Measurements from ENCODE around the gene OLFM1. TPM values are rescaled to one million over a fixed set of nuclear protein-coding genes. Genes with fewer than 3 reads are reported as not detected.

The OLFM1 gene
- total RNA-seq, 1 experiment from 2014 or later = 0.44 TPM

GRCh38 chr9:135123126-135123772, 35.8 kb downstream of the OLFM1 start:
- no peaks in the 10 kb centered on the region for H3F3A ChIP-seq (ENCODE audit: low read length, unreplicated experiment)
- BruUV-seq (replicated peaks) = no TSS peak
- CTCF ChIA-PET = no interaction called here
- no peaks in the 10 kb centered on the region for H3K9me3 ChIP-seq (ENCODE audit: low read length)
- POLR2A ChIA-PET (ENCODE audit: unreplicated experiment) = no interaction called here
- H3K4me3 ChIP-seq (ENCODE audit: low read length) = no peak overlapping the region
- H3K9me2 ChIP-seq (replicated peaks; ENCODE audit: low read length) = no peaks in the 10 kb centered on the region
- H3K79me2 ChIP-seq (ENCODE audit: low read length) = no peaks in the 10 kb centered on the region
- no peak for ATAC-seq
- TF ChIP-seq EZH2 (IDR thresholded peaks at IDR 0.05; ENCODE audit: low read length, unreplicated experiment) (no peak), EZH2phosphoT487 (IDR thresholded peaks at IDR 0.05; ENCODE audit: borderline replicate concordance, low read length) (no peak)
- TF ChIP-seq, protein P1, sequence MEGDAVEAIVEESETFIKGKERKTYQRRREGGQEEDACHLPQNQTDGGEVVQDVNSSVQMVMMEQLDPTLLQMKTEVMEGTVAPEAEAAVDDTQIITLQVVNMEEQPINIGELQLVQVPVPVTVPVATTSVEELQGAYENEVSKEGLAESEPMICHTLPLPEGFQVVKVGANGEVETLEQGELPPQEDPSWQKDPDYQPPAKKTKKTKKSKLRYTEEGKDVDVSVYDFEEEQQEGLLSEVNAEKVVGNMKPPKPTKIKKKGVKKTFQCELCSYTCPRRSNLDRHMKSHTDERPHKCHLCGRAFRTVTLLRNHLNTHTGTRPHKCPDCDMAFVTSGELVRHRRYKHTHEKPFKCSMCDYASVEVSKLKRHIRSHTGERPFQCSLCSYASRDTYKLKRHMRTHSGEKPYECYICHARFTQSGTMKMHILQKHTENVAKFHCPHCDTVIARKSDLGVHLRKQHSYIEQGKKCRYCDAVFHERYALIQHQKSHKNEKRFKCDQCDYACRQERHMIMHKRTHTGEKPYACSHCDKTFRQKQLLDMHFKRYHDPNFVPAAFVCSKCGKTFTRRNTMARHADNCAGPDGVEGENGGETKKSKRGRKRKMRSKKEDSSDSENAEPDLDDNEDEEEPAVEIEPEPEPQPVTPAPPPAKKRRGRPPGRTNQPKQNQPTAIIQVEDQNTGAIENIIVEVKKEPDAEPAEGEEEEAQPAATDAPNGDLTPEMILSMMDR (conservative IDR thresholded peaks at IDR 0.05; ENCODE audit: low read depth, low read length) = no peak
- no peaks in the 10 kb centered on the region for H3K27me3 ChIP-seq (ENCODE audit: low read length)
- intact Hi-C loops (cut with micrococcal nuclease) = no loop called here
- no peak for DNase-seq
- H2AFZ ChIP-seq (ENCODE audit: low read length) = no peak overlapping the region
- H4K20me1 ChIP-seq (ENCODE audit: low read length) = no peaks in the 10 kb centered on the region
- H3K27ac ChIP-seq (ENCODE audit: low read length) = no peak overlapping the region
- H3K9ac ChIP-seq (ENCODE audit: low read length) = no peak overlapping the region
- H3K4me2 ChIP-seq (ENCODE audit: low read length) = no peak overlapping the region
- no peaks in the 10 kb centered on the region for H3K4me1 ChIP-seq (ENCODE audit: insufficient read depth, low read length)
- H3K36me3 ChIP-seq (ENCODE audit: low read depth, low read length) = no peaks in the 10 kb centered on the region

DNA sequence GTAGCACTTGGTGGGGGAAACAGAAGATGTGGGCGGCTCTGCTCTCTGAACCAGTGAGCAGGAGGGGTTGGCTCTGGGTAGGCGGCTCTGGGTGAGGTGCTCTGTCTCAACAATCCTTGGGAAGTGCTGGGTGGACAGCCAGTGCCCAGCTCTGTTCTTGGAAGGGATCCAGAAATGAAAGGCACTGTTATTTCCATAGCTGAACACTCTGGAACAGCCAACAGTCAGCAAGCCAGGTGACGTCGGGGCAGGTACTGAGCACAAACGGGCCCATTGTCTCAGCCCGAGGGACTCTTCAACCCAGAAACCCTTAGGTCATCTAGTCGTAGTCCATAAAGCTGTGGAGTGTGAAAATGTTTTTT, 36.3 kb downstream of the OLFM1 start:
- ChIA-PET POLR2A (ENCODE audit: unreplicated experiment) (no interaction called here), CTCF (no interaction called here)
- Histone ChIP-seq H3K4me1 (ENCODE audit: insufficient read depth, low read length) (no peaks in the 10 kb centered on the region), H3K4me3 (ENCODE audit: low read length) (no peak overlapping the region), H4K20me1 (ENCODE audit: low read length) (no peaks in the 10 kb centered on the region), H3K9ac (ENCODE audit: low read length) (no peak overlapping the region), H3K79me2 (ENCODE audit: low read length) (no peaks in the 10 kb centered on the region), H3K9me3 (ENCODE audit: low read length) (no peaks in the 10 kb centered on the region), H3K9me2 (replicated peaks; ENCODE audit: low read length) (no peaks in the 10 kb centered on the region), H3K27ac (ENCODE audit: low read length) (no peak overlapping the region), H3K4me2 (ENCODE audit: low read length) (no peak overlapping the region), H2AFZ (ENCODE audit: low read length) (no peak overlapping the region), H3K36me3 (ENCODE audit: low read depth, low read length) (no peaks in the 10 kb centered on the region), H3F3A (ENCODE audit: low read length, unreplicated experiment) (no peaks in the 10 kb centered on the region), H3K27me3 (ENCODE audit: low read length) (no peaks in the 10 kb centered on the region)
- BruUV-seq (replicated peaks) = no TSS peak
- DNase-seq (no peak), ATAC-seq (no peak)
- no peak for TF ChIP-seq EZH2 (IDR thresholded peaks at IDR 0.05; ENCODE audit: low read length, unreplicated experiment)
- no peak for TF ChIP-seq EZH2phosphoT487 (IDR thresholded peaks at IDR 0.05; ENCODE audit: borderline replicate concordance, low read length)
- TF ChIP-seq, protein P1 (conservative IDR thresholded peaks at IDR 0.05; ENCODE audit: low read depth, low read length) = no peak
- intact Hi-C loops (cut with micrococcal nuclease) = no loop called here

DNA sequence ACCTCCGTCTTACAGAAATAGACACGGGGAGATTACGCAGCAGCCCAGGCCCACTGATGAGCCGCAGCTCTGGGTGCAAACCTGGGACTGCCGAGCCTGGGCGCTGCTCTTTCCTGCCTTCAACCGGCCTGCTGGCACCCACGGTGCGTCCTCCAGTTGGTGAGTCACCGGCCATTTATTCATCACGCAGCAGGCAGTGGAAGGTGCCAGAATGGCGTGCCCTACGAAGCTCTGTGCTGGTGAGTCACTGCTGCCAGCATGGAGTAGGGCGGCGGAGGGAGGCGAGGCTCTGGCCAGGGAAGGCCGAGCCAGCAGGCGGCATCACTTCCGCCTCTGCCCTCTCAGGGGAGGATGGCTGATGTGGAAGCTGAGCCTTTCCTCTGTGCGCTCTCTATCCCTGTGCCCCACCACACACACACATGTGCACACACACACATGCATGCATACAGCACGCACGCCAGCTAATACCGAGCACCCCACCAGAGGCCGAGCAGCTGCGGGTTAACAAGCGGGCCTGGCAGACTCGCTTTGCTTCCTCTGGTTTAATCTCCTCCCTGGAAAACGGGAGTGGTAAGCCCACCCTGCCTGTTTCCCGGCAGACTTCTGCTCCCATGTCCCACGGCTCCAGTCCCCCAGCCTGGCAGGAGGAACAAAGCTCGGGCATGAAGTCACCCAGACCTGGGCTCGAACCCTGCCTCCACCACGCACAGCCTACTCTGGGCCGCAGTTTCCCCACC, 39.2 kb downstream of the OLFM1 start:
- Histone ChIP-seq H3F3A (ENCODE audit: low read length, unreplicated experiment) (no peaks in the 10 kb centered on the region), H3K27ac (ENCODE audit: low read length) (no peak overlapping the region), H4K20me1 (ENCODE audit: low read length) (no peaks in the 10 kb centered on the region), H3K27me3 (ENCODE audit: low read length) (no peaks in the 10 kb centered on the region), H3K9me3 (ENCODE audit: low read length) (no peaks in the 10 kb centered on the region), H3K4me1 (ENCODE audit: insufficient read depth, low read length) (no peaks in the 10 kb centered on the region), H3K79me2 (ENCODE audit: low read length) (no peaks in the 10 kb centered on the region), H3K36me3 (ENCODE audit: low read depth, low read length) (no peaks in the 10 kb centered on the region), H2AFZ (ENCODE audit: low read length) (no peak overlapping the region), H3K9me2 (replicated peaks; ENCODE audit: low read length) (no peaks in the 10 kb centered on the region), H3K4me2 (ENCODE audit: low read length) (no peak overlapping the region), H3K4me3 (ENCODE audit: low read length) (no peak overlapping the region), H3K9ac (ENCODE audit: low read length) (no peak overlapping the region)
- intact Hi-C loops (cut with micrococcal nuclease) = no loop called here
- CTCF ChIA-PET = no interaction called here
- BruUV-seq (replicated peaks) = no TSS peak
- TF ChIP-seq EZH2 (IDR thresholded peaks at IDR 0.05; ENCODE audit: low read length, unreplicated experiment) = no peak
- TF ChIP-seq, protein P1 (conservative IDR thresholded peaks at IDR 0.05; ENCODE audit: low read depth, low read length) = no peak
- no peak for TF ChIP-seq EZH2phosphoT487 (IDR thresholded peaks at IDR 0.05; ENCODE audit: borderline replicate concordance, low read length)
- ATAC-seq (no peak), DNase-seq (peak; percentile 10)
- POLR2A ChIA-PET (ENCODE audit: unreplicated experiment) = no interaction called here

Data from PC-3 (cell line).